IPS-18a (cell line): ENCODE data around the gene DDIT3.
"Not testable (repeated sequence)": the region's sequence is repeated elsewhere in the genome, so short reads cannot be mapped to it uniquely, and the experiment has no call there.

Source experiments
- H3K27ac ChIP-seq: one replicate; pipeline ENCODE4 v1.5.1; 2013; ENCODE audit warnings: low read length
- H3K27me3 ChIP-seq: one replicate; pipeline ENCODE4 v1.6.1; 2013; ENCODE audit warnings: mild to moderate bottlenecking, low read length; ENCODE audit not compliant: control insufficient read depth, insufficient read depth
- H3K36me3 ChIP-seq: one replicate; pipeline ENCODE4 v1.6.1; 2013; ENCODE audit warnings: low read depth, low read length; ENCODE audit not compliant: control insufficient read depth
- H3K4me1 ChIP-seq: one replicate; pipeline ENCODE4 v1.6.1; 2013; ENCODE audit warnings: low read depth, low read length; ENCODE audit not compliant: control insufficient read depth
- H3K4me3 ChIP-seq: one replicate; pipeline ENCODE4 v1.5.1; 2013; ENCODE audit warnings: low read length
- H3K9ac ChIP-seq: one replicate; pipeline ENCODE4 v1.6.1; 2013; ENCODE audit warnings: mild to moderate bottlenecking, low read length, moderate library complexity
- H3K9me3 ChIP-seq: one replicate; pipeline ENCODE4 v1.6.1; 2013; ENCODE audit warnings: low read depth, low read length; ENCODE audit not compliant: control insufficient read depth

Gene DDIT3

DNA sequence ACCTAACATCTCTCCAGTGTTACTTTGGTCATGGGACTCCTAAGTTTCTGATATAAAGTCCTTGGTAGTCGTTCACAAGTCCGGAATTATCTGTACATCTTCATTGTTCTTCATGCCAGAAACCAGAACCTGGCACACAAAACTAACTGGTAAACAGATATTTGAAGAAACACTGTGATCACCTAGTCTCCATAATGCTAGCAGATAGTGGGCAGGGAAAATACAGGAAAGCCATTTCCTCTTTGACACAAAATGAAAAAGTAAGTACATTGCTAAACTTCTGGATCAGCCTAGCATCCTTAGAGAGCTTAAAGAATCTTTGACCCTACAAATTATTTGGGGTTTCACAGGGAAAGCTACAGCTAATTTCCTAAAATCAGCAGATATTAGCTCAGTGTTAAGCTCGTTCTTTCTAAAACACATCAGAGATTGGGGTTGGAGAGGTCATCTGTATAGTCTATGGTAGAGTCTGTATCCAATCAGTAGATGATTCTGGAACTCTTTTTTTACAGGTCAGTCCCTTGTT is 4.8 kb downstream of the DDIT3 start:
- H3K27me3 ChIP-seq, result no peaks in the 10 kb centered on the region
- H3K4me3 ChIP-seq, result no peak overlapping the region
- no peaks in the 10 kb centered on the region for H3K9me3 ChIP-seq
- H3K4me1 ChIP-seq, result no peaks in the 10 kb centered on the region
- no peak overlapping the region for H3K9ac ChIP-seq
- H3K27ac ChIP-seq, result no peak overlapping the region
- peaks cover 78% of the 10 kb centered on the region for H3K36me3 ChIP-seq

DNA sequence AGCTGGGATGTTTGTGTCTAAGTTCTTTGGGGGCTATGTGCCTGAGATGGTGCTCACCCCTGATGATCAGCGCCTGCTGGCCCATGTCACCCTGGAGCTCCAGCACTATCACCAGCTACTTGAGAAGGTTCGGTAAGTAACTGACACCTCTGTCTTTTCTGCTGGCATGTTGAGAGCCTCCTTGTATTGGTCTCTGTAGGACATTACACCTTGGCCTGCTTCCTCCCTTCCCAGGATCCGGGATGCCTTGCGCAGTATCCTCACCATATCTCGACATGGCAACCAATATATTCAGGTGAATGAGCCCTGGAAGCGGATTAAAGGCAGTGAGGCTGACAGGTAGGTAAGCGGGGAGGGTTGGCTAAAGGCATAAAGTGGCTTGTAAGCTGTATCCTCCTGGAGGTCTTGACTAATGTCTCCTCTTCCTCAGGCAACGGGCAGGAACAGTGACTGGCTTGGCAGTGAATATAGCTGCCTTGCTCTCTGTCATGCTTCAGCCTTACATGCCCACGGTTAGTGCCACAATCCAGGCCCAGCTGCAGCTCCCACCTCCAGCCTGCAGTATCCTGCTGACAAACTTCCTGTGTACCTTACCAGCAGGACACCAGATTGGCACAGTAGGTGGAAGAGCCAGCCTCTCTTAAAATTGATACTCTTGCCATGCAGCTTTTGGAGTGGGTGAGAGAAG is 5.5 kb downstream of the DDIT3 start:
- H3K9ac ChIP-seq, result no peak overlapping the region
- H3K4me1 ChIP-seq, result no peaks in the 10 kb centered on the region
- H3K27me3 ChIP-seq, result no peaks in the 10 kb centered on the region
- no peak overlapping the region for H3K4me3 ChIP-seq
- H3K9me3 ChIP-seq, result no peaks in the 10 kb centered on the region
- peaks cover 82% of the 10 kb centered on the region for H3K36me3 ChIP-seq
- H3K27ac ChIP-seq, result no peak overlapping the region

DNA sequence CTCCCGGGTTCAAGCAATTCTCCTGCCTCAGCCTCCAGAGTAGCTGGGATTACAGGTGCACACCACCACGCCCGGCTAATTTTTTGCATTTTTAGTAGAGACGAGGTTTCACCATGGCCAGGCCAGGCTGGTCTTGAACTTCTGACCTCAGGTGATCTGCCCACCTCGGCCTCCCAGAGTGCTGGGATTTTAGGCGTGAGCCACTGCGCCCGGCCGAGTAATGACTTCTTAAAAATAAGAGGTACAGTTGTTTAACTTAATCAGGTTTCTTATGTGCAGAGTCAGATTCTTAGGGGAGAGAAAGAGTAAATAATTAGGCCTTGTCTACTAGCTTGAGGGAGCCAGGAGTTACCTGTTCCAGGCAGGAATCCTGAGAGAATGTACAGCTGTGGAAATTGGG is 6.1 kb downstream of the DDIT3 start:
- not testable (repeated sequence) for H3K27ac ChIP-seq, H3K9me3 ChIP-seq, H3K4me1 ChIP-seq, H3K27me3 ChIP-seq, H3K9ac ChIP-seq, H3K4me3 ChIP-seq
- H3K36me3 ChIP-seq, result peaks cover 88% of the 10 kb centered on the region

DNA sequence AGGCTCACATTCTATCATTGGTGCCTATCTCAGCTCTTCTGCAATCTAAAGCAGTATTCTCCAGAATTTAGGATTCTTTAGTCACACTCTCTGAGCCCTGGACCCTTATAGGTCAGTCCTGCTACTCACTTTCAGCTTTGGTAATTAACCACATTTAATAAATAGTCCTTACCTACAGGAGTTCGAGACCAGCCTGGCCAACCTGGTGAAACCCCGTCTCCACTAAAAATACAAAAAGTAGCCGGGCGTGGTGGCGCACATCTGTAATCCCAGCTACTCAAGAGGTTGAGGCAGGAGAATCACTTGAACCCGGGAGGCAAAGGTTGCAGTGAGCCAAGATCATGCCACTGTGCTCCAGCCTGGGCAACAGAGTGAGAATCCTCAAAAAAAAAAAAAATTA is 6.6 kb downstream of the DDIT3 start:
- not testable (repeated sequence) for H3K4me1 ChIP-seq, H3K4me3 ChIP-seq, H3K27ac ChIP-seq, H3K9me3 ChIP-seq, H3K27me3 ChIP-seq, H3K9ac ChIP-seq
- H3K36me3 ChIP-seq, result peaks cover 92% of the 10 kb centered on the region

DNA sequence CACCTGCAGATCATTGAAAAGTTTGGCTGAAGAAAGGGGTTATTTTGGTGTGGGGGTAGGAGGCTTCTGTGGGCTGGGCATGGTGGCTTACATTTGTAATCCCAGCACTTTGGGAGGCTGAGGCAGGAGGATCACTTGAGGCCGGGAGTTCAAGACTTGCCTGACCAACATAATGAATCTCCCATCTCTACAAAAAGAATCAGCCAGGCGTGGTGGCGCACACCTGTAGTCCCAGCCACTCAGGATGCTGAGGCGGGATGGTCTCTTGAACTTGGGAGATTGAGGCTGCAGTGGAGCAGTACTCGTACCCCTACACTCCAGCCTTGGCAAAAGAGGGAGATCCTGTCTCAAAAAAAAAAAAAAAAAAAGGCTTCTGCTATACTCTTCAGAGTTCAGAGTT is 7.0 kb downstream of the DDIT3 start:
- H3K9me3 ChIP-seq, result no peaks in the 10 kb centered on the region
- no peak overlapping the region for H3K4me3 ChIP-seq
- no peaks in the 10 kb centered on the region for H3K4me1 ChIP-seq
- H3K27ac ChIP-seq, result no peak overlapping the region
- no peak overlapping the region for H3K9ac ChIP-seq
- peaks cover 89% of the 10 kb centered on the region for H3K36me3 ChIP-seq
- H3K27me3 ChIP-seq, result no peaks in the 10 kb centered on the region

DNA sequence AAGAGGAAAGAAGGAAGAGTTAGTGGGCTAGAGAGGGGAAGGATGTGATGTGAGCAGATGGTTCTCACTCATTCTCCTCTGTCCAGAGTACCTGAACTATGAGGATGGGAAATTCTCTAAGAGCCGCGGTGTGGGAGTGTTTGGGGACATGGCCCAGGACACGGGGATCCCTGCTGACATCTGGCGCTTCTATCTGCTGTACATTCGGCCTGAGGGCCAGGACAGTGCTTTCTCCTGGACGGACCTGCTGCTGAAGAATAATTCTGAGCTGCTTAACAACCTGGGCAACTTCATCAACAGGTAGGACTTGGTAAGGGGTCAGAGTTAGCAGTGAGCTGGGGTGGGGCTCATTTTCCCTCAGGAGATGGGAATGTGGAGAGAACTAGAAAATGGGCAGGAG is 7.6 kb downstream of the DDIT3 start:
- H3K27ac ChIP-seq, result no peak overlapping the region

DNA sequence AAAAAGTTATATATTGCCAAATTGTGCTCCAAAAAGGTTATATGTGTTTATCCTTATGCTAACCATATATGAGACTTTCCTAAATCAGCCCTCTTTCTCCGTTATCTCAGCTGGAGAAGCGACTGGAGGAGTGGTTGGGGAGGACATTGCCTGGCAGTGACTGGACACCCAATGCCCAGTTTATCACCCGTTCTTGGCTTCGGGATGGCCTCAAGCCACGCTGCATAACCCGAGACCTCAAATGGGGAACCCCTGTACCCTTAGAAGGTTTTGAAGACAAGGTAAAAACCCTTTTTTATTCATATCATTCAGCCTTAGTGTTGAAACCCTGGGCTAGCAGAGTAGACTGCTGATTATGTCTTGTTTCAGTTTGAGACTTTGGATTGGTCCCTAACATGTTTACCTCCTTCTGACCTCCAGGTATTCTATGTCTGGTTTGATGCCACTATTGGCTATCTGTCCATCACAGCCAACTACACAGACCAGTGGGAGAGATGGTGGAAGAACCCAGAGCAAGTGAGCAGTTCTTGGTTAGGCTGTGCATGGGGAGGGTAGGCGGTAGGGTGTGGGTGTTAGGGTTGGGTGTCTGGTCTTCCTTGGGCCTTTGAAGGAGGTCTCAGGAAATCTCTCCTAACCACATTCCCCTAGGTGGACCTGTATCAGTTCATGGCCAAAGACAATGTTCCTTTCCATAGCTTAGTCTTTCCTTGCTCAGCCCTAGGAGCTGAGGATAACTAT is 8.6 kb downstream of the DDIT3 start:
- Histone ChIP-seq H3K9me3 (no peaks in the 10 kb centered on the region), H3K36me3 (peaks cover 74% of the 10 kb centered on the region), H3K27me3 (no peaks in the 10 kb centered on the region), H3K4me1 (no peaks in the 10 kb centered on the region), H3K4me3 (no peak overlapping the region), H3K27ac (no peak overlapping the region), H3K9ac (no peak overlapping the region)

More for the DNA sequence above, 7.6 kb downstream of the DDIT3 start:
- Histone ChIP-seq H3K36me3 (peaks cover 83% of the 10 kb centered on the region), H3K4me1 (no peaks in the 10 kb centered on the region), H3K4me3 (no peak overlapping the region), H3K9ac (no peak overlapping the region), H3K27me3 (no peaks in the 10 kb centered on the region), H3K9me3 (no peaks in the 10 kb centered on the region)

DNA sequence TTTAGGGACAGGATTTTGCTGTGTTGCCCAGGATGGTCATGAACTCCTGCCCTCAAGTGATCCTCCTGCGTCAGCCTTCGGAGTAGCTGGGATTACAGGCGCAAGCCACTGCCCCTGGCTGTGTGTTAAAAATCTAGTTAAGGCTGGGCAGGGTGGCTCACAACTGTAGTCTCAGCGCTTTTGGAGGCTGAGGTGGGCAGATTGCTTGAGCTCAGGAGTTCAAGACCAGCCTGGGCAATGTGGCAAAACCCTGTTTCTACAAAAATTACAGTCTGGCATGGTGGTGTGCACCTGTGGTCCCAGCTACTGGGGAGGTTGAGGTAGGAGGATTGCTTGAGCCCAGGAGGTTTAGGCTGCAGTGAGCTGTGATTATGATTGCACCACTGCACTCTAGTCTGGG is 9.2 kb downstream of the DDIT3 start:
- H3K4me3 ChIP-seq, result no peak overlapping the region
- no peaks in the 10 kb centered on the region for H3K4me1 ChIP-seq
- no peak overlapping the region for H3K9ac ChIP-seq
- H3K36me3 ChIP-seq, result peaks cover 73% of the 10 kb centered on the region
- H3K27ac ChIP-seq, result no peak overlapping the region
- H3K9me3 ChIP-seq, result no peaks in the 10 kb centered on the region
- no peaks in the 10 kb centered on the region for H3K27me3 ChIP-seq

DNA sequence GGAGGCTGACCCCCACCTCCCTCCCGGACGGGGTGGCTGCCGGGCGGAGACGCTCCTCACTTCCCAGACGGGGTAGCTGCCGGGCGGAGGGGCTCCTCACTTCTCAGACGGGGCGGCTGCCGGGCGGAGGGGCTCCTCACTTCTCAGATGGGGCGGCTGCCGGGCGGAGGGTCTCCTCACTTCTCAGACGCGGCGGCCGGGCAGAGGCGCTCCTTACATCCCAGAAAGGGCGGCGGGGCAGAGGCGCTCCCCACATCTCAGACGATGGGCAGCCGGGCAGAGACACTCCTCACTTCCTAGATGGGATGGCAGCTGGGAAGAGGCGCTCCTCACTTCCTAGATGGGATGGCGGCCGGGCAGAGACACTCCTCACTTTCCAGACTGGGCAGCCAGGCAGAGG is 12.5 kb downstream of the DDIT3 start:
- not testable (repeated sequence) for H3K9me3 ChIP-seq, H3K9ac ChIP-seq, H3K4me1 ChIP-seq, H3K4me3 ChIP-seq, H3K27ac ChIP-seq, H3K27me3 ChIP-seq
- H3K36me3 ChIP-seq, result peaks cover 71% of the 10 kb centered on the region

DNA sequence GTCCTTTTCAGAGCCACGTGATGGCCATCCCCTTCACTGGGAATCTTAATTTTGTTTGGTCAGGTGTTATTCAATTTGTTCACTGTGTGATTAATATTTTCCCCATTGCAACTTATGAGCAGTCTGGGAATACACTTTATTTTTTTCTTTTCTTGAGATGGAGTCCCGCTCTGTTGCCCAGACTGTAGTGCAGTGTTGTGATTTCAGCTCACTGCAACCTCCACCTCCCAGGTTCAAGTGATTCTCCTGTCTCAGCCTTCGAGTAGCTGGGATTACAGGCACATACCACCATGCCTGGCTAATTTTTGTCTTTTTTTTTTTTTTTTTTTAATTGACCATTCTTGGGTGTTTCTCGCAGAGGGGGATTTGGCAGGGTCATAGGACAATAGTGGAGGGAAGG is 13.8 kb downstream of the DDIT3 start:
- not testable (repeated sequence) for H3K4me1 ChIP-seq, H3K9ac ChIP-seq, H3K9me3 ChIP-seq, H3K27me3 ChIP-seq, H3K4me3 ChIP-seq, H3K27ac ChIP-seq
- peaks cover 68% of the 10 kb centered on the region for H3K36me3 ChIP-seq

DNA sequence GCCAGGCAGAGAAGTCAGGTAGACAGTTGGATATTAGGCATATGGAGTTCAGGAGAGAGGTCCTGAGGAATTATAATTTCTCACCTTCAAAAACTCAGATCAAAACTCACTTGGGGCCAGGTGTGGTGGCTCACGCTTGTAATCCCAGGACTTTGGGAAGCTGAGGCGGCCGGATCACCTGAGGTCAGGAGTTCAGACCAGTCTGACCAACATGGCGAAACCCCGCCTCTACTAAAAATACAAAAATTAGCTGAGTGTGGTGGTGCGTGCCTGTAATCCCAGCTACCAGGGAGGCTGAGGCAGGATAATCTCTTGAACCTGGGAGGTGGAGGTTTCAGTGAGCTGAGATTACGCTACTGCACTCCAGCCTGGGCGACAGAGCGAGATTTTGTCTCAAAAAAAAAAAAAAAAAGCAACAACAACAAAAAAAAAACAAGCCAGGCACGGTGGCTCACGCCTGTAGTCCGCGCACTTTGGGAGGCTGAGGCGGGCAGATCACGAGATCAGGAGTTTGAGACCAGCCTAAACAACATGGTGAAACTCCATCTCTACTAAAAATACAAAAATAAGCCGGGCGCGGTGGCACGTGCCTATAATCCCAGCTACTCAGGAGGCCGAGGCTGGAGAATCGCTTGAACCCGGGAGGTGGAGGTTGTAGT is 17.9 kb downstream of the DDIT3 start:
- H3K4me3 ChIP-seq, H3K9me3 ChIP-seq, H3K9ac ChIP-seq, H3K27ac ChIP-seq, H3K4me1 ChIP-seq, H3K27me3 ChIP-seq: not testable (repeated sequence)
- peaks cover 80% of the 10 kb centered on the region for H3K36me3 ChIP-seq
